Parathyroid adenoma (tissue), 2 donors: ENCODE measurements around the gene PDE4D.

Experiments
- H2AFZ ChIP-seq: fragments of 300-600 bp; sonication (generic); one replicate; pipeline ENCODE4 v1.7.0; 2017; ENCODE audit warnings: antibody characterized with exemption, mild to moderate bottlenecking
- H3K27ac ChIP-seq: fragments of 300-600 bp; sonication (generic); one replicate; pipeline ENCODE4 v1.7.0; 2017
- H3K27me3 ChIP-seq: fragments of 300-600 bp; sonication (generic); one replicate; pipeline ENCODE4 v1.7.0; 2017; ENCODE audit warnings: low read length; ENCODE audit not compliant: control insufficient read depth, insufficient read depth
- H3K36me3 ChIP-seq: fragments of 300-600 bp; sonication (generic); one replicate; pipeline ENCODE4 v1.7.0; 2017; ENCODE audit warnings: low read length; ENCODE audit not compliant: control insufficient read depth, insufficient read depth
- H3K4me1 ChIP-seq: fragments of 300-600 bp; sonication (generic); one replicate; pipeline ENCODE4 v1.7.0; 2017; ENCODE audit warnings: control low read depth
- H3K4me2 ChIP-seq: fragments of 300-600 bp; sonication (generic); one replicate; pipeline ENCODE4 v1.7.0; 2017; ENCODE audit warnings: low read length
- H3K4me3 ChIP-seq: fragments of 300-600 bp; sonication (generic); one replicate; pipeline ENCODE4 v1.7.0; 2017; ENCODE audit warnings: low read depth, low read length
- H3K79me2 ChIP-seq: fragments of 300-600 bp; sonication (generic); one replicate; pipeline ENCODE4 v1.7.0; 2017; ENCODE audit warnings: control low read depth
- H3K9ac ChIP-seq: fragments of 300-600 bp; sonication (generic); one replicate; pipeline ENCODE4 v1.7.0; 2017; ENCODE audit warnings: mild to moderate bottlenecking
- H3K9me3 ChIP-seq: fragments of 300-600 bp; sonication (generic); one replicate; pipeline ENCODE4 v1.7.0; 2017; ENCODE audit warnings: low read length; ENCODE audit not compliant: control insufficient read depth
- CTCF ChIP-seq: fragments of 300-600 bp; sonication (generic); IDR thresholded peaks from one replicate; pipeline ENCODE4 v1.7.0; 2017; ENCODE audit warnings: antibody characterized with exemption, mild to moderate bottlenecking
- donor health status: primary hyperparathyroidism.

PDE4D gene

GRCh38 chr5:59683311-59683710 lies 210.2 kb downstream of the PDE4D start:
- no peak overlapping the region for H3K4me2 ChIP-seq
- no peaks in the 10 kb centered on the region for H3K9me3 ChIP-seq
- no peaks in the 10 kb centered on the region for H3K36me3 ChIP-seq
- no peaks in the 10 kb centered on the region for H3K79me2 ChIP-seq
- no peaks in the 10 kb centered on the region for H3K27me3 ChIP-seq
- H3K27ac ChIP-seq: no peak overlapping the region
- no peak overlapping the region for H3K4me3 ChIP-seq
- no peaks in the 10 kb centered on the region for H3K4me1 ChIP-seq
- no peak overlapping the region for H2AFZ ChIP-seq
- TF ChIP-seq CTCF: no peak
- no peak overlapping the region for H3K9ac ChIP-seq

DNA sequence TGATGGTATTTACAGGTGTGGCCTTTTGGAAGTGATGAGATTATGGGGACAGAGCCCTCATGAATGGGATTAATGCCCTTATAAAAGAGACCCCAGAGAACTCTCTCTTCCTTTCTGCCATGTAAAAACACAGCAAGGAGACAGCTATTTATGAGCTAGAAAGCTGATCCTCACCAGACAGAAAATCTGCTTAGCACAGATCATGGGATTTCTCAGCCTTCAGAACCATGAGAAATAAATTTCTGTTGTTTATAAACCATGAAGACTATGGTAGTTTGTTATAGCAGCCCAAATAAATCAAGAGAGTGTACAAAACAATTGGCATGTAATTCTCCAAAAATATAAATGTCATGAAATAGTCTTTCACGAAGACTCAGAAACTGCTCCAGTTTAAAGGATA lies 211.0 kb downstream of the PDE4D start:
- H3K27me3 ChIP-seq: no peaks in the 10 kb centered on the region
- no peaks in the 10 kb centered on the region for H3K4me1 ChIP-seq
- no peak for TF ChIP-seq CTCF
- H3K4me2 ChIP-seq: no peak overlapping the region
- H2AFZ ChIP-seq: no peak overlapping the region
- no peaks in the 10 kb centered on the region for H3K79me2 ChIP-seq
- H3K36me3 ChIP-seq: no peaks in the 10 kb centered on the region
- H3K9ac ChIP-seq: no peak overlapping the region
- no peaks in the 10 kb centered on the region for H3K9me3 ChIP-seq
- no peak overlapping the region for H3K27ac ChIP-seq
- H3K4me3 ChIP-seq: no peak overlapping the region

GRCh38 chr5:59678943-59679342 lies 214.6 kb downstream of the PDE4D start:
- Histone ChIP-seq H3K27me3 (no peaks in the 10 kb centered on the region), H3K4me1 (no peaks in the 10 kb centered on the region), H3K36me3 (no peaks in the 10 kb centered on the region), H3K79me2 (no peaks in the 10 kb centered on the region), H2AFZ (no peak overlapping the region), H3K9ac (no peak overlapping the region), H3K9me3 (no peaks in the 10 kb centered on the region), H3K4me2 (no peak overlapping the region), H3K27ac (no peak overlapping the region), H3K4me3 (no peak overlapping the region)
- TF ChIP-seq CTCF: no peak

- no peak overlapping the region for H3K4me2 ChIP-seq
Observed at GRCh38 chr5:59674763-59675162, 218.8 kb downstream of the PDE4D start.

More at GRCh38 chr5:59674763-59675162, 218.8 kb downstream of the PDE4D start:
- Histone ChIP-seq H3K27me3 (no peaks in the 10 kb centered on the region), H3K79me2 (no peaks in the 10 kb centered on the region), H3K9ac (no peak overlapping the region), H3K4me3 (no peak overlapping the region), H3K36me3 (no peaks in the 10 kb centered on the region), H3K27ac (no peak overlapping the region), H3K9me3 (no peaks in the 10 kb centered on the region), H3K4me1 (peaks cover 2% of the 10 kb centered on the region), H2AFZ (no peak overlapping the region)
- no peak for TF ChIP-seq CTCF
